GM12872 (cell line): Measurements from ENCODE around the gene TOX2.

Source experiments
- TF ChIP-seq, protein P1 (sequence below): IDR thresholded peaks from 3 replicates; pipeline ENCODE4 v1.5.1; 2011; ENCODE audit warnings: low read depth, mild to moderate bottlenecking, low read length, moderate library complexity; ENCODE audit not compliant: insufficient read depth

Gene TOX2

DNA sequence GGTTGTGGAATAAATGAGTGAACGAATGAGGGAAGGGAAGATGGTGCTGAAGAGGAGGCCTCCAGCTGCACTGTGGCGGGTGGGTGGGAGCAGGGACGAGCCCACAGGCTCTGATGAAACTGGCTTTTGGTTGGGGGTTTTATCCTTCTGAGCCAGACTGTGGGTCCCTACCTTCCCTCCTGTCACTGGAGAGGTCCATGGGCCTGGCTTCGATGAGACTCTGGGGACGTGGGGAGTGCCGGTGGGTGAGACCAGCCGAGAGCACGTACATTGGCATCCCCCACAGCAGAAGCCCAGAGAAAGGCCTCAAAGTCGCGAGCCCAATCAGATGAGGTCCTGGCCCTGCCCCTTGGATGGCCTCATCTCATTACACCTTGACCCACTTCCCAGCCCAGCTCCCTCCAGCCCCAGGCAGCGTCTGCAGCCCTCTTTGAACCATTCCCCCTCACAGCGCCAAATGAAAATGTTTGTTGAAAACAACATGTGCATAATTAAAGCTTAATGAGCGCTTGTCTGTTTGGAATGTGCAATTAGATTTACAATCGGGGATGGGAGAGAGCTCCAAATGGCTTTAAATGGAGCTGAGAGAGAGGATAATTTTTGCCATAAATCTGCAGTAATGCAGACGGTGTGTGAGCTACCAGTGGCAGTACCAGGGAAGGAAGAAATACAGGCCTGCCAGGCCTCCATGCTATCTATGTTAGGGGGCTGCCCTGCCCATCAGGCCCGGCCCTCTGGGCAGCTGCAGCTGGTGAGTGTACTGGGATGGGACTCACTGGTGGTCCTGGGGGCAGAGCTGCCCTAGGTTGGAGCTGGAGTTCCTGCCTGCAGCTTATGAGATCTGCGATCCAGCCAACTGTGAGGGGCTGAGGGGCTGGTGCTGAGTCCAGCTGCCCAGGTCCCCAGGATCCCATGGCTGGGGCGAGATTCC, 47.2 kb downstream of the TOX2 start:
- TF ChIP-seq, protein P1, sequence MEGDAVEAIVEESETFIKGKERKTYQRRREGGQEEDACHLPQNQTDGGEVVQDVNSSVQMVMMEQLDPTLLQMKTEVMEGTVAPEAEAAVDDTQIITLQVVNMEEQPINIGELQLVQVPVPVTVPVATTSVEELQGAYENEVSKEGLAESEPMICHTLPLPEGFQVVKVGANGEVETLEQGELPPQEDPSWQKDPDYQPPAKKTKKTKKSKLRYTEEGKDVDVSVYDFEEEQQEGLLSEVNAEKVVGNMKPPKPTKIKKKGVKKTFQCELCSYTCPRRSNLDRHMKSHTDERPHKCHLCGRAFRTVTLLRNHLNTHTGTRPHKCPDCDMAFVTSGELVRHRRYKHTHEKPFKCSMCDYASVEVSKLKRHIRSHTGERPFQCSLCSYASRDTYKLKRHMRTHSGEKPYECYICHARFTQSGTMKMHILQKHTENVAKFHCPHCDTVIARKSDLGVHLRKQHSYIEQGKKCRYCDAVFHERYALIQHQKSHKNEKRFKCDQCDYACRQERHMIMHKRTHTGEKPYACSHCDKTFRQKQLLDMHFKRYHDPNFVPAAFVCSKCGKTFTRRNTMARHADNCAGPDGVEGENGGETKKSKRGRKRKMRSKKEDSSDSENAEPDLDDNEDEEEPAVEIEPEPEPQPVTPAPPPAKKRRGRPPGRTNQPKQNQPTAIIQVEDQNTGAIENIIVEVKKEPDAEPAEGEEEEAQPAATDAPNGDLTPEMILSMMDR: no peak

DNA sequence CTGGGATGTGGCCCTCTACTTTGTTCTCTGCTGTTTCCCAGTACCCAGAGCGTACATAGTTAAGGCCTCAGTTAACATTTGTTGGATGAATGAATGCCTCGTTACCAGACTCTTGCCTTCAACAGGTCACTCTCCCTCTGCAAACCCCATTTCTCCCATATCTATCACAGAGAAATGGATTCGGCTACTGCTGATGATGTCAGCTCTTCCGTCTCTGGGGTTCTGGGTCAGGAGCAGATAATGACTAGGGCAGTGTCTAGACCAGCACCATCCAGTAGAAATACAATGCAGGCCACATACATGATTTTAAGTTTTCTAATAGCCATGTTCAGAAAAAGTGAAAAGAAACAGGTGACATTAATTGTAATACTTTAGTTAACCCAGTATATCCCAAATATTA, 47.9 kb downstream of the TOX2 start:
- TF ChIP-seq, protein P1: no peak

DNA sequence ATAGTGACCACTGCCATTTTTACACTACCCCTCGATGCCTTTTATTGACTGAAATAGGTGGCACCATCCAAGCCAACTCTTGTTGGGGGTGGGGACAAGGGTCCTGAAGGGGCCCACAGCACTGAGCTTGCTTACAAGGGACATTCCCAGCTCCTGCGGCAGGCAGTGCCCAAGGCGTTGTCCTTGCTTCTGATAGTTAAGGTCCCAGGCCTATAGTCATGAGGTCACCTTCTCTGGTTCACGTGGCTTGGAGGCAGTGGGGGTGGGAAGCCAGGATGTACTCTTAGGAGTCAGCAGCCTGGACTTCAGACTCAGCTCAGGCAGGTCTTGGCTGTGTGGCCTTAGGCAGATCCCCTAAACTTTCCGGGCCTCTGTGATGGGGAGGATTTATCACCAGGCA, 48.6 kb downstream of the TOX2 start:
- TF ChIP-seq, protein P1: no peak

DNA sequence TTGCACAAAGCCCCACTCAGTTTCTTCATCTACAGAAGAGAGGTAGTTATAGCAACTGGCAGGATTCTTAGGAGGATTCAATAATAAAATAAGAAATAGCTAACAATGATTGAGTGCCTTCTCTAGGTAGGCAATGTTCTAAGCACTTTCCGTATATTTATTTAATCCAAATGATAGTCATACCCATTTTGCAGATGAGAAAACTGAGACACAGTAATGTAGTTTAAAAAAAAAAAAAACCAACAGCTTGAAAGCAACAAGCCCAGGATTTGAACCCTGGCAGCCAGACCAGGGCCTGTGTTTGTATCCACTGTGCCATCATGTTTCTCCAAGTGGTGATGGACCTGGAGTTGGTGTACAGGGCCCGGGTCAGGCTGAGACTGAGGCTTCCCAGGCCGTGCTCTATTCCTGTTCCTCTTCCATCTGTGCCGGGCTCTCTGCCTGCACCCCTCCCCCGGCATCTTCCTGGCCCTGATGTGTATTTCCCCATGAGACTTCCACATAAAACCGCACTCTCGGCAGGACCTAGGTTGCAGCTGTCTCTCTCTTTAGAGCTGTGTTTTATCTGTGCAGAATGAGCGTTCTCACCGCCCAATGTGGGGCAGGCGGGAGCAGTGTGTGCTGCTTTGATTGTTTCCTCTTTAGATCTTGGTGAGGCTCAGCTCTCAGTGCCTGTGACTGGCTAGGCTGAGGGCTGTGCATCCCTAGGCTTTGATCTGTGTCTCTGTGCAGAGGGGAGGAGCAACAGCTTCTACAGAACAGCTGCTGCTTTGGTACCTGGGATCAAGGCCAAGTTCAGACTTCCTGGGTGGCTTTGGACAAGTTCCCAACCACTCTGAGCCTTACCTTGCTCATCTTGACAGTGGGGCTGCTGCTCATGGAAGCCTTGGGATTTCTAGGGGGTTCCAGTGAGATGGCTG, 49.5 kb downstream of the TOX2 start:
- TF ChIP-seq, protein P1: no peak

DNA sequence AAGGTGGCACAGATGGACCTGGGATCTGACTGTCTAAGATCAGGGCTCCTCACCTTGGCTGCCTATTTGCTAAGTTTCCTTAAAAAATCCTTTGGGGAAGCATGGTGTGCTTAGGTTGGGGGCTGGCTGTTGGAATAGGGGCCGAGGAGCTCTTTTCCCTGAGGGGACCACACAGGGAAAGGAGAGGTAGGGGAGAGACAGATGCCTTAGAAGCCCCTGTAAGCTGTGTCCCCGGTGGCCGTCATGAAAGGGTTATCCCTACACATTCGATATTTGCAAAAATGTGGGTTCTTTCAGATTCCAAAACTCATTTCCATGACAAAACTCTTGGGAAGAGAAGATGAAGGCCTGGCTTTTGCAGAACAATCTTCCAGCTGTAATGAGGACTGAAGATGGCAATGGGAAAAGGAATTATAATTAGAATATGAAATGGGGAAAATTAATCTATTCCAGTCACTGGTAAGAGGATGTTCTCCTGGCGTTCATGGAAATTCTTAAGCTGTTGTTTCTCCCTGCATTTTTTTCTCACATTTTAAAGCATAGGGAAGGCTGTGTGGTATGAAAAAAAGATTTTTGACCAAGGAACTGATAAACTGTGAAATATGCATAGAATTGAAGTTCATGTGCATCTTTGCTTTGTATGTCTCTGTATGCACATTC, 53.8 kb downstream of the TOX2 start:
- TF ChIP-seq, protein P1: no peak

DNA sequence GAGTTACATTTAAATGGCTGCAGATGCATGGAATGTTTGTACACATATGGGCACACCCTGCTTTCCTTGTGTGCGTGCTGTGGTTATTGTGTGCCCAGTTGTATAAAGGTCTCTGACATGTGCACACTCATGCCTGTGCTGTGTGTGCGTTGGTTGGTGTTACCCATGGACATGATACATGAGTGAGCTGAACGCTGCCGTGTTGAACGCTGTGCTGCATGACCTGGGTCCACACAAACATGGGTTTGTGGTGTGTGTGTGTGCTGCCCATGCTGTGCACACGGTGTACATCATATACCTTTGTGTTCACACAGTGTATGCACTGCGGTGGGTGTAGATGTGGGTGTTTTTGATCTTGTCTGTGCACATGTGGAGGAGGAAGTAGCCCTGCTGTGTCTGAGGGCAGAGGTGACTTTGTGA, 54.4 kb downstream of the TOX2 start:
- TF ChIP-seq, protein P1: no peak
